A549 treated with CORT108297 at 1 μM for 4 hours (cell line): ENCODE results near the gene MYO1H. TPM values are rescaled to one million over a fixed set of nuclear protein-coding genes. Genes with fewer than 3 reads are reported as not detected.

Source experiments
- total RNA-seq: library from RNA; stranded (reverse); fragments of 200-300 nt; extraction: Qiagen RNA extraction; gene quantifications from 5 replicates; pipeline ENCODE4 v1.2.3, GENCODE V29; 2022

Gene MYO1H, protein sequence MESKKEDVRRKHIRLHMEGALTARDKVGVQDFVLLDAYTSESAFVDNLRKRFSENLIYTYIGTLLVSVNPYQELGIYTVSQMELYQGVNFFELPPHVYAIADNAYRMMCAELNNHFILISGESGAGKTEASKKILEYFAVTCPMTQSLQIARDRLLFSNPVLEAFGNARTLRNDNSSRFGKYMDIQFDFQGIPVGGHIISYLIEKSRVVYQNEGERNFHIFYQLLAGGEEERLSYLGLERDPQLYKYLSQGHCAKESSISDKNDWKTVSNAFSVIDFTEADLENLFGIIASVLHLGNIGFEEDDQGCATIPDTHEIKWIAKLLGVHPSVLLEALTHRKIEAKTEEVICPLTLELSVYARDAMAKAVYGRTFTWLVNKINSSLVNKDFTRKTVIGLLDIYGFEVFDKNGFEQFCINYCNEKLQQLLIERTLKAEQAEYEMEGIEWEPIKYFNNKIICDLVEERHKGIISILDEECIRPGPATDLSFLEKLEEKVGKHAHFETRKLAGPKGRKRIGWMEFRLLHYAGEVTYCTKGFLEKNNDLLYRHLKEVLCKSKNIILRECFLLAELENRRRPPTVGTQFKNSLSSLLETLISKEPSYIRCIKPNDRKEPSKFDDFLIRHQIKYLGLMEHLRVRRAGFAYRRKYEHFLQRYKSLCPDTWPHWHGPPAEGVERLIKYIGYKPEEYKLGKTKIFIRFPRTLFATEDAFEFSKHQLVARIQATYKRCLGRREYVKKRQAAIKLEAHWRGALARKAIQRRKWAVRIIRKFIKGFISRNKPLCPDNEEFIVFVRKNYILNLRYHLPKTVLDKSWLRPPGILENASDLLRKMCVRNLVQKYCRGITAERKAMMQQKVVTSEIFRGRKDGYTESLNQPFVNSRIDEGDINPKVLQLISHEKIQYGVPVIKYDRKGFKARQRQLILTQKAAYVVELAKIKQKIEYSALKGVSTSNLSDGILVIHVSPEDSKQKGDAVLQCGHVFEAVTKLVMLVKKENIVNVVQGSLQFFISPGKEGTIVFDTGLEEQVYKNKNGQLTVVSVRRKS
- total RNA-seq: not detected in 5 replicates

DNA sequence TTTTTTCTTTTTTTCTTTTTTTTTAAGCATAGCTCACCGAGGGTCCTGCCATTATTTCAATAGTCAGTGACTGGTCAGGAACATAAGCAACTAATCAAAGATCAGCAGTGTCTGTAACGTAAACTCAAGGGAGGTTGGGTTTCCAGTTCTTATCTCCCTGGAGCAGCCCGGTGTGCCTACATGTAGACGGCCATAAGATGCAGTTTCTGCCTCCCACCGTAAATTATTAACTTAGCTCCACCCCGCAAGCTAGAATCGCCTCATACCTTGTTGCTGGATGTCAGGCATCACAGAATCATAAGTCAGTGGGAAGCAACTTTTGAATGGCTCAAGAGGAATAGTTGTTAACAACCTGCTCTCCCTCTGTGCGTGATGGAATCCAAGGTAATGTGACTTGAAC is at the start of gene MYO1H:
Gene MYO1H (plus strand): TSS at position 312 of the 400 bp plus-strand sequence. CDS start 61 bp downstream, at position 373.

DNA sequence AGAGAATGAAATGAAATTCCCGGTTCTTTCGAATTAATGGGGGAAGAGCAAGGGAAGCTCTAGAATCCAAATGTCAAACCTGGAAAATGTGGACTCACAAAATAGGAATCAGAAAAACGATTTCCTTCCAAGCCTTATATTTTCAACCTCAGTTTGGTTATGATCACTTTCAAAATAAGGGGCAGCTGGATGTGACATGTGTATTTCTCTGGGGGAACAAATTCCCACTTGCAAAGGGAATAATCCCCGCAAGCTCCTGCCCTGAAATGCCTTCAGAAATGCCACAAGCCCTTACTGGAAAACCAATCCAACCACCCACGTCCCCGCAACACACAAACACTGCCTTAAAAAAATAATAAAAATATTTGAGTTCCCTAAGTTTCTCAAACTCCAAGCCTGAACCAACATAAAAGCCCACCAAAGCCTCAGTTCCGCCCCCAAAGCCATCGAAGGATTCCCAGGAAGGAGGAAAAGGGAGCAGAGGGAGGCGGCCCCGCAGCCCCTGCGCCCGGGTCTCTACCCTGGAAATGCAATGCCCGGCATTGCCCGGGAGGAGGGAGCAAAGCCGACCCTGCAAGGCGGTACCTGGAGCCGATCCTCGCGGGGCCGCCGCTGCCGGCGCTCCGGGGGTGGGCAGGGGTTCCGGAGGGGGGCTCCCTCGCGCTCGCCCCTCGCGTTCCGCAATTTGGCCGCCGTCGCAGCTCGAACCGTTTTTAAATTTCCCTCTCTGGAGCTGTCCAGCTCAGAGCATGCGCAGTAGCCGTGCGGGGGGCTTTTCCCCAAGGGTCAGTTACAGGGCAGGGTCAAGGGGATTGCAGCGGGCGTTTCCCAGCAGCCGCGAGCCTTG is 38.9 kb upstream of the MYO1H start, which contains the start of gene FOXN4:
Gene FOXN4 (minus strand): TSS at position 751 of the 847 bp plus-strand sequence. CDS start 963 bp downstream, outside the sequence.

DNA sequence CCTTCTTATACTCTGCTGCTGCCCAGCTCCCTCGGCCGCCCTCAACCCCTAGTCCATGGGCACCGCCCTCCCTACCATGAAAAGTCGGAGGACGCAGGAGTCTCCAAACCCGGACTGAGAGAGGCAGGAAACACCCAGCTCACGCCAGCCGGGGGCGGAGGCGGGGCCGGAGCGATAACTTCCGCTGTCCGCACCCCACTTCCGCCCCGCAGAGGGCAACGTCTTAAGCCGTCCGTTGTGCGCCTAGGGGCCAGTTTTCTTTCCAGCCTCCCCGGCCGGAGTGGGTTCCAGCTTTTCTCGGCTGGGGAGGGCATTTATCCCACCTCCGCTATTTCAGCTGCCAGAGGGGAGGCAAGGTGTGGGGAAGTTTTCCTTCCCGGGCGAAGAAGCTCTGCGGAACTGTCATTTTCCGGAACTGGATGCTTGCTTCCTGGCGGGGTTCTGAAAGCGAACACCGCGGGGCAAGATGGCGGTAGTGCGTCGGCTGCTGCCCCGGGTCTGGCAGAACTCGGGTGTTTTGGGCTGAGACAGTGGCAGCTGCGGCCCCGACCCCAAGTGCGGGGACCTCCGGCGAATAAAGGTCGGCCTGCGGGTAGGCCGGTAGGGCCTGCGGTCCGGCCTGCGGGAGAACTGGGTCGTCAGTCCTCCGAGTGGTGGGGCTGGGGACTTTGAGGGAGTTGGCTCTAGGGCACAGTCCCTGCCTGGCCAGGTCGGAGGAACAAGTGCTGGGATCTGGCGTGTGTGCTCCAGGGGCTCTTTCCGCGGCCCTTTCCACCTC is 129.7 kb downstream of the MYO1H start, which contains the start of the genes KCTD10 and UBE3B:
Gene KCTD10 (minus strand): TSS at position 116 of the 778 bp plus-strand sequence. CDS start 38 bp downstream, at position 78.
Gene UBE3B (plus strand): TSS at position 450 of the 778 bp plus-strand sequence. CDS start 5,918 bp downstream, outside the sequence.

Other genes with a start within 250 kb of the MYO1H start
- 6.0 to 9.1 TPM (median 7.7 TPM) in 5 replicates for gene ACACB, start 231.3 kb upstream of the MYO1H start, total RNA-seq
- gene FOXN4, start 38.6 kb upstream of the MYO1H start, total RNA-seq: 0.05 to 0.06 TPM in 2 of 5 replicates, not detected in the others
- 39.5 to 53.6 TPM (median 44.7 TPM) in 5 replicates for gene KCTD10, start 129.4 kb downstream of the MYO1H start, total RNA-seq
- gene UBE3B, start 129.7 kb downstream of the MYO1H start, total RNA-seq: 12.5 to 15.2 TPM (median 13.5 TPM) in 5 replicates
- 26.5 to 32.3 TPM (median 28.4 TPM) in 5 replicates for gene MMAB, start 225.6 kb downstream of the MYO1H start, total RNA-seq
- gene MVK, start 225.9 kb downstream of the MYO1H start, total RNA-seq: 6.3 to 9.4 TPM (median 8.1 TPM) in 5 replicates